NB4 (cell line): Measurements from ENCODE around the gene A1CF.

Experiments used
- CTCF ChIP-seq: IDR thresholded peaks from one replicate; pipeline ENCODE4 v1.5.1; 2012; ENCODE audit warnings: low read depth, low read length
- MAX ChIP-seq: IDR thresholded peaks from 2 replicates; pipeline ENCODE4 v1.6.1; 2011; ENCODE audit warnings: low read depth, low read length
- MYC ChIP-seq: IDR thresholded peaks from 2 replicates; pipeline ENCODE4 v1.6.1; 2011; ENCODE audit warnings: low read depth, low read length
- POLR2A ChIP-seq: IDR thresholded peaks from 2 replicates; pipeline ENCODE4 v1.6.1; 2011; ENCODE audit warnings: mild to moderate bottlenecking; ENCODE audit not compliant: insufficient read length; ENCODE audit errors: extremely low read depth

GRCh38 chr10:50857579-50857978 is 27.8 kb downstream of the A1CF start:
- TF ChIP-seq MAX (no peak), POLR2A (no peak), CTCF (no peak), MYC (no peak)
